Fibroblast of pulmonary artery (primary cell): ENCODE measurements around the gene ZNF607.

Experiments used
- DNase-seq: peaks from one replicate; pipeline ENCODE4 v3.0.0-alpha.2; 2010; ENCODE audit warnings: low read depth
- H3K4me3 ChIP-seq: replicated peaks from 2 replicates; pipeline ENCODE4 v1.5.1; 2011; ENCODE audit warnings: low read depth, mild to moderate bottlenecking, control low read depth, low read length, moderate library complexity
- CTCF ChIP-seq: IDR thresholded peaks from 2 replicates; pipeline ENCODE4 v1.5.1; 2011; ENCODE audit warnings: mild to moderate bottlenecking, control low read depth, low read length, inconsistent platforms; ENCODE audit errors: missing control alignments

The ZNF607 gene

DNA sequence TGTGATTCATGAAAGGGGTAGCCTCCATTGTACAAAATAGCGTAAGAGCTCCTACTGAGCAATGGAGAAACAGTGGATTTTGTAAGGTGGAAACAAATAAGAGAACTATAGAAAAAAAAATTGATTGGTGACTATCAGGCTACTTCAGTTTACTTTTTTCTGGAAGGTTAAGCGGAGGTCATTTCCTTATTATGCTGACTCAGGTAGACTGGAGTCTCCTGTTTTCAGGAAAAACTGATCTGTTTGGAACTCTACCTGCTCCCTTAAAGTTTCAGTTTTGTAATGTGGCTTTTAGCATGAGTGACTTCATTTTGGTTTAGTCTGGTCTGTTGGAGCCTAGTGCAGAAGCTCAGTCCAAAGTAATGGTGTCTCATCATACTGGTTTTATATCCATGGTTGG lies 3.4 kb downstream of the ZNF607 start:
- DNase-seq: no peak
- no peak overlapping the region for H3K4me3 ChIP-seq
- TF ChIP-seq CTCF: no peak

- H3K4me3 ChIP-seq: no peak overlapping the region
- DNase-seq: no peak
- no peak for TF ChIP-seq CTCF
These were observed 13.4 kb downstream of the ZNF607 start for GRCh38 chr19:37706052-37706605.

DNA sequence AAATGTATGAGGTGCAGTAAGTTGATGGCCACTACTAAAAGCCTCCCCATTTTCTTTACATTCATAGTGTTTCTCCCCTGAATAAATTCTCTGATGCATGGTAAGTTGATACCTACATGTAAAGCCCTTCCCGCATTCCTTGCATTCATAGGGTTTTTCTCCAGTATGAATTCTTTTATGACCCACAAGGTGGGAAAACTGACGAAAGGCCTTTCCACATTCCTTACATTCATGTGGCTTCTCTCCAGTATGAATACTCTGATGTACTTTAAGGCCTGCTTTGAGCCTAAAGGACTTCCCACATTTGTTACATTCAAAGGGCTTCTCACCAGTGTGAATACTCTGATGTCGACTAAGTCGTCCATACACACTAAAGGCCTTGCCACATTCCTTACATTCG lies 20.5 kb downstream of the ZNF607 start:
- TF ChIP-seq CTCF: no peak
- no peak for DNase-seq
- H3K4me3 ChIP-seq: no peak overlapping the region

- H3K4me3 ChIP-seq: no peak overlapping the region
- no peak for DNase-seq
- TF ChIP-seq CTCF: no peak
These were observed 21.3 kb downstream of the ZNF607 start for GRCh38 chr19:37698216-37698615.

- no peak for TF ChIP-seq CTCF
- no peak overlapping the region for H3K4me3 ChIP-seq
- DNase-seq: no peak
These were observed 24.2 kb downstream of the ZNF607 start for GRCh38 chr19:37695144-37695899.

- TF ChIP-seq CTCF: no peak
- no peak overlapping the region for H3K4me3 ChIP-seq
- DNase-seq: no peak
These were observed 26.5 kb downstream of the ZNF607 start for GRCh38 chr19:37692956-37693620.
